ENCODE results near the gene MPPE1.

The MPPE1 gene

GRCh38 chr18:11905613-11906012 is 2.5 kb downstream of the MPPE1 start:
- no peak overlapping the region for H3K4me3 ChIP-seq (ENCODE audit: low read length)
- H3K79me2 ChIP-seq (ENCODE audit: control insufficient read depth, insufficient read depth, low read length) = no peaks in the 10 kb centered on the region
- peaks cover 15% of the 10 kb centered on the region for H3K4me1 ChIP-seq (ENCODE audit: control insufficient read depth, low read depth, low read length)
- peak; percentile 31 for DNase-seq
- no peaks in the 10 kb centered on the region for H3K27me3 ChIP-seq (ENCODE audit: insufficient read depth, low read length, poor library complexity)
- no peak overlapping the region for H2BK120ac ChIP-seq (ENCODE audit: low read depth, low read length)
- no peak overlapping the region for H2AK5ac ChIP-seq (ENCODE audit: low read length)
- no peaks in the 10 kb centered on the region for H3K36me3 ChIP-seq (ENCODE audit: control insufficient read depth, insufficient read depth, low read length)
- H3K27ac ChIP-seq (ENCODE audit: low read depth, low read length) = no peak overlapping the region
- H3K18ac ChIP-seq (ENCODE audit: low read length) = no peak overlapping the region
- no CpG with 5 or more reads among the region's 4 CpGs for WGBS (ENCODE audit: extremely low coverage, insufficient coverage, low lambda C conversion rate)
- H2BK5ac ChIP-seq (ENCODE audit: low read length) = no peak overlapping the region
- no peak overlapping the region for H4K5ac ChIP-seq (ENCODE audit: low read length)
- H3K56ac ChIP-seq (ENCODE audit: low read length) = peak overlapping the region; percentile 30
- H3K79me1 ChIP-seq (ENCODE audit: low read length) = no peaks in the 10 kb centered on the region
- no peak overlapping the region for H4K8ac ChIP-seq (ENCODE audit: low read depth, low read length)
- H3K4me2 ChIP-seq (ENCODE audit: low read length) = no peak overlapping the region
- H3K23ac ChIP-seq (ENCODE audit: low read length) = no peak overlapping the region
- H2BK15ac ChIP-seq (replicated peaks; ENCODE audit: low read depth) = no peak overlapping the region
- no peak overlapping the region for H3K9ac ChIP-seq (ENCODE audit: low read length)
- no peak overlapping the region for H3K4ac ChIP-seq (ENCODE audit: low read depth, low read length)

- H3K56ac ChIP-seq (ENCODE audit: low read length) = peak overlapping the region; percentile 22
- no peak overlapping the region for H3K4me3 ChIP-seq (ENCODE audit: low read length)
- no peak overlapping the region for H3K4ac ChIP-seq (ENCODE audit: low read depth, low read length)
- no peak overlapping the region for H3K23ac ChIP-seq (ENCODE audit: low read length)
- DNase-seq = peak; percentile 75
- H3K27ac ChIP-seq (ENCODE audit: low read depth, low read length) = no peak overlapping the region
- no peaks in the 10 kb centered on the region for H3K36me3 ChIP-seq (ENCODE audit: control insufficient read depth, insufficient read depth, low read length)
- H3K27me3 ChIP-seq (ENCODE audit: insufficient read depth, low read length, poor library complexity) = no peaks in the 10 kb centered on the region
- H4K8ac ChIP-seq (ENCODE audit: low read depth, low read length) = no peak overlapping the region
- no CpG with 5 or more reads among the region's 7 CpGs for WGBS (ENCODE audit: extremely low coverage, insufficient coverage, low lambda C conversion rate)
- no peak overlapping the region for H4K5ac ChIP-seq (ENCODE audit: low read length)
- no peak overlapping the region for H2BK120ac ChIP-seq (ENCODE audit: low read depth, low read length)
- peak overlapping the region; percentile 0 for H3K9ac ChIP-seq (ENCODE audit: low read length)
- peaks cover 15% of the 10 kb centered on the region for H3K4me1 ChIP-seq (ENCODE audit: control insufficient read depth, low read depth, low read length)
- no peak overlapping the region for H2BK5ac ChIP-seq (ENCODE audit: low read length)
- no peak overlapping the region for H3K18ac ChIP-seq (ENCODE audit: low read length)
- no peaks in the 10 kb centered on the region for H3K79me1 ChIP-seq (ENCODE audit: low read length)
- H3K79me2 ChIP-seq (ENCODE audit: control insufficient read depth, insufficient read depth, low read length) = no peaks in the 10 kb centered on the region
- no peak overlapping the region for H3K4me2 ChIP-seq (ENCODE audit: low read length)
- H2BK15ac ChIP-seq (replicated peaks; ENCODE audit: low read depth) = no peak overlapping the region
- H2AK5ac ChIP-seq (ENCODE audit: low read length) = no peak overlapping the region
Measured at GRCh38 chr18:11902522-11903292, 5.4 kb downstream of the MPPE1 start.

- no peak overlapping the region for H4K5ac ChIP-seq (ENCODE audit: low read length)
- no peak overlapping the region for H2BK5ac ChIP-seq (ENCODE audit: low read length)
- H3K36me3 ChIP-seq (ENCODE audit: control insufficient read depth, insufficient read depth, low read length) = no peaks in the 10 kb centered on the region
- no peaks in the 10 kb centered on the region for H3K27me3 ChIP-seq (ENCODE audit: insufficient read depth, low read length, poor library complexity)
- peaks cover 13% of the 10 kb centered on the region for H3K4me1 ChIP-seq (ENCODE audit: control insufficient read depth, low read depth, low read length)
- no peak overlapping the region for H3K4me3 ChIP-seq (ENCODE audit: low read length)
- no peak overlapping the region for H3K9ac ChIP-seq (ENCODE audit: low read length)
- no peak overlapping the region for H3K27ac ChIP-seq (ENCODE audit: low read depth, low read length)
- no peak overlapping the region for H3K4ac ChIP-seq (ENCODE audit: low read depth, low read length)
- H4K8ac ChIP-seq (ENCODE audit: low read depth, low read length) = no peak overlapping the region
- H2BK120ac ChIP-seq (ENCODE audit: low read depth, low read length) = no peak overlapping the region
- no peak overlapping the region for H2AK5ac ChIP-seq (ENCODE audit: low read length)
- WGBS (ENCODE audit: extremely low coverage, insufficient coverage, low lambda C conversion rate) = no CpG with 5 or more reads among the region's 5 CpGs
- H2BK15ac ChIP-seq (replicated peaks; ENCODE audit: low read depth) = no peak overlapping the region
- H3K79me2 ChIP-seq (ENCODE audit: control insufficient read depth, insufficient read depth, low read length) = no peaks in the 10 kb centered on the region
- no peaks in the 10 kb centered on the region for H3K79me1 ChIP-seq (ENCODE audit: low read length)
- peak overlapping the region; percentile 56 for H3K56ac ChIP-seq (ENCODE audit: low read length)
- no peak overlapping the region for H3K23ac ChIP-seq (ENCODE audit: low read length)
- no peak overlapping the region for H3K18ac ChIP-seq (ENCODE audit: low read length)
- H3K4me2 ChIP-seq (ENCODE audit: low read length) = no peak overlapping the region
- DNase-seq = no peak
Measured at GRCh38 chr18:11901826-11902438, 6.2 kb downstream of the MPPE1 start.

- H3K4me3 ChIP-seq (ENCODE audit: low read length) = no peak overlapping the region
- H3K4me1 ChIP-seq (ENCODE audit: control insufficient read depth, low read depth, low read length) = peaks cover 11% of the 10 kb centered on the region
- H3K23ac ChIP-seq (ENCODE audit: low read length) = no peak overlapping the region
- no peak overlapping the region for H3K27ac ChIP-seq (ENCODE audit: low read depth, low read length)
- no peak overlapping the region for H2BK120ac ChIP-seq (ENCODE audit: low read depth, low read length)
- WGBS (ENCODE audit: extremely low coverage, insufficient coverage, low lambda C conversion rate) = no CpG with 5 or more reads among the region's 3 CpGs
- no peak overlapping the region for H3K18ac ChIP-seq (ENCODE audit: low read length)
- H3K79me1 ChIP-seq (ENCODE audit: low read length) = no peaks in the 10 kb centered on the region
- no peaks in the 10 kb centered on the region for H3K79me2 ChIP-seq (ENCODE audit: control insufficient read depth, insufficient read depth, low read length)
- H2BK15ac ChIP-seq (replicated peaks; ENCODE audit: low read depth) = no peak overlapping the region
- no peak for DNase-seq
- H3K56ac ChIP-seq (ENCODE audit: low read length) = no peak overlapping the region
- H2BK5ac ChIP-seq (ENCODE audit: low read length) = no peak overlapping the region
- no peak overlapping the region for H4K5ac ChIP-seq (ENCODE audit: low read length)
- H3K27me3 ChIP-seq (ENCODE audit: insufficient read depth, low read length, poor library complexity) = no peaks in the 10 kb centered on the region
- no peak overlapping the region for H4K8ac ChIP-seq (ENCODE audit: low read depth, low read length)
- H3K9ac ChIP-seq (ENCODE audit: low read length) = no peak overlapping the region
- H3K36me3 ChIP-seq (ENCODE audit: control insufficient read depth, insufficient read depth, low read length) = no peaks in the 10 kb centered on the region
- H3K4ac ChIP-seq (ENCODE audit: low read depth, low read length) = no peak overlapping the region
- H3K4me2 ChIP-seq (ENCODE audit: low read length) = no peak overlapping the region
- no peak overlapping the region for H2AK5ac ChIP-seq (ENCODE audit: low read length)
Measured at GRCh38 chr18:11899063-11899462, 9.1 kb downstream of the MPPE1 start.

- Histone ChIP-seq H2AK5ac (ENCODE audit: low read length) (no peak overlapping the region), H3K56ac (ENCODE audit: low read length) (no peak overlapping the region), H3K23ac (ENCODE audit: low read length) (no peak overlapping the region), H4K8ac (ENCODE audit: low read depth, low read length) (no peak overlapping the region), H2BK15ac (replicated peaks; ENCODE audit: low read depth) (no peak overlapping the region), H3K4me2 (ENCODE audit: low read length) (no peak overlapping the region), H3K4ac (ENCODE audit: low read depth, low read length) (no peak overlapping the region), H3K4me3 (ENCODE audit: low read length) (no peak overlapping the region), H2BK120ac (ENCODE audit: low read depth, low read length) (no peak overlapping the region), H3K27me3 (ENCODE audit: insufficient read depth, low read length, poor library complexity) (no peaks in the 10 kb centered on the region), H3K18ac (ENCODE audit: low read length) (no peak overlapping the region), H2BK5ac (ENCODE audit: low read length) (no peak overlapping the region), H3K36me3 (ENCODE audit: control insufficient read depth, insufficient read depth, low read length) (no peaks in the 10 kb centered on the region), H3K4me1 (ENCODE audit: control insufficient read depth, low read depth, low read length) (peaks cover 7% of the 10 kb centered on the region), H4K5ac (ENCODE audit: low read length) (no peak overlapping the region), H3K79me2 (ENCODE audit: control insufficient read depth, insufficient read depth, low read length) (no peaks in the 10 kb centered on the region), H3K79me1 (ENCODE audit: low read length) (no peaks in the 10 kb centered on the region), H3K9ac (ENCODE audit: low read length) (no peak overlapping the region), H3K27ac (ENCODE audit: low read depth, low read length) (no peak overlapping the region)
- DNase-seq = no peak
- no CpG with 5 or more reads among the region's 1 CpG for WGBS (ENCODE audit: extremely low coverage, insufficient coverage, low lambda C conversion rate)
Measured at GRCh38 chr18:11897781-11898180, 10.3 kb downstream of the MPPE1 start.
